PC-9 (cell line): ENCODE data around the gene SSBP2. TPM values are rescaled to one million over a fixed set of nuclear protein-coding genes. Genes with fewer than 3 reads are reported as not detected.

Experiments used
- BruUV-seq: library from RNA; stranded (reverse); fragments of 400-500 nt; replicated peaks from 2 replicates; lab custom pipeline; 2021; lab: Mats Ljungman, UMichigan
- CTCF ChIA-PET: fragments of 300-600 bp; sonication (Branson Sonifier 250); formaldehyde crosslinking; loops from one replicate; lab custom pipeline; 2022; ENCODE audit warnings: antibody characterized with exemption; lab: Charles Lee
- POLR2A ChIA-PET: fragments of 300-600 bp; sonication (Branson Sonifier 250); formaldehyde crosslinking; loops from one replicate; lab custom pipeline; 2022; ENCODE audit warnings: antibody characterized with exemption; ENCODE audit not compliant: unreplicated experiment; lab: Charles Lee
- DNase-seq, 2 experiments: peaks; one replicate each; pipeline versions ENCODE4 v3.0.0 to v3.0.0-alpha.2; 2015 to 2022; ENCODE audit warnings: mixed read lengths in 1 of 2
- H2AFZ ChIP-seq: fragments of 200-600 bp; sonication (generic); 2 replicates; pipeline ENCODE4 v1.8.1; 2017; ENCODE audit warnings: antibody characterized with exemption
- H3F3A ChIP-seq: fragments of 200-600 bp; sonication (generic); 2 replicates; pipeline ENCODE4 v1.8.1; 2017; ENCODE audit warnings: antibody characterized with exemption, mild to moderate bottlenecking, low read depth; ENCODE audit not compliant: insufficient read depth
- H3K27ac ChIP-seq: fragments of 200-600 bp; sonication (generic); 2 replicates; pipeline ENCODE4 v1.6.1; 2016; ENCODE audit warnings: mixed run types
- H3K27me3 ChIP-seq: fragments of 200-600 bp; sonication (generic); 2 replicates; pipeline ENCODE4 v1.6.1; 2016; ENCODE audit warnings: low read depth, mixed run types; ENCODE audit not compliant: insufficient read depth
- H3K36me3 ChIP-seq: fragments of 200-600 bp; sonication (generic); 2 replicates; pipeline ENCODE4 v1.6.1; 2016; ENCODE audit warnings: low read depth, mixed run types
- H3K4me1 ChIP-seq: fragments of 200-600 bp; sonication (generic); replicated peaks from 2 replicates; pipeline ENCODE4 v1.6.1; 2016; ENCODE audit warnings: mixed run types; ENCODE audit not compliant: insufficient read depth
- H3K4me2 ChIP-seq: fragments of 200-600 bp; sonication (generic); 2 replicates; pipeline ENCODE4 v1.6.1; 2017; ENCODE audit warnings: mixed run types
- H3K4me3 ChIP-seq: fragments of 200-600 bp; sonication (generic); 2 replicates; pipeline ENCODE4 v1.6.1; 2016; ENCODE audit warnings: mixed run types
- H3K79me2 ChIP-seq: fragments of 200-600 bp; sonication (generic); 2 replicates; pipeline ENCODE4 v1.6.1; 2017; ENCODE audit warnings: low read depth, mixed run types
- H3K9me2 ChIP-seq: fragments of 200-600 bp; sonication (generic); 2 replicates; pipeline ENCODE4 v1.8.1; 2017; ENCODE audit warnings: mild to moderate bottlenecking; ENCODE audit not compliant: insufficient read depth
- H3K9me3 ChIP-seq: fragments of 200-600 bp; sonication (generic); 2 replicates; pipeline ENCODE4 v1.8.1; 2016; ENCODE audit warnings: low read depth; ENCODE audit not compliant: insufficient read depth
- H4K20me1 ChIP-seq: fragments of 200-600 bp; sonication (generic); 2 replicates; pipeline ENCODE4 v1.8.1; 2017; ENCODE audit not compliant: insufficient read depth
- EZH2 ChIP-seq: fragments of 200-600 bp; sonication (generic); IDR thresholded peaks from 2 replicates; pipeline ENCODE4 v1.8.0; 2017; ENCODE audit warnings: antibody characterized with exemption, low read depth
- intact Hi-C: fragments of 100-400 bp; cut with micrococcal nuclease; formaldehyde crosslinking; loops from one replicate; pipeline ENCODE4 v1.10.0; 2022; ENCODE audit not compliant: unreplicated experiment
- total RNA-seq: library from RNA; stranded (reverse); gene quantifications from 2 replicates; pipeline ENCODE4 v1.2.3, GENCODE V29; 2021
- TF ChIP-seq, protein P1 (sequence below): fragments of 200-600 bp; sonication (generic); conservative IDR thresholded peaks from 2 replicates; pipeline ENCODE4 v1.6.1; 2017; ENCODE audit warnings: mixed run types, antibody characterized with exemption, mild to moderate bottlenecking, moderate library complexity

The SSBP2 gene
- total RNA-seq, 1 experiment from 2014 or later = 6.4 TPM

DNA sequence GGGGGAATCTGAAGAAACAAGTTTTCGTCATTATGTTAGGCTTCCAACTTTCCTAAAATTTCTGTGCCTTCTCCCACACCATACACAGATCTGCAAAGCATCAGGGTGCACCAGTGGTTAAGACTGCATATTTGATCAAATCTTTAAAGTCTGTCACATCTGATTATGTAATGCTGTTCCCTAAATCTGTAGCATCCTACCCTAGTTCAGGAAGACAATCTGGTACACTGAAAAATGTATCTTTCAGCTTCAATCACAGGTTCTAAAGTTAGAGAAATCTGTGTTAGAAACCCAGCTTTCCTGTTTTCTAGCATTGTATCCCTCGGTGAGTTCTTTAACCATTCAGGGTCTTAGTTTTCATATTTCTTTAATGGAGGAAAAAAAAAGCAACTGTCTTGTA, 3.9 kb downstream of the SSBP2 start:
- Histone ChIP-seq H3K27me3 (no peaks in the 10 kb centered on the region), H3K36me3 (no peaks in the 10 kb centered on the region), H3K4me3 (no peak overlapping the region), H3K27ac (no peak overlapping the region), H3K4me2 (no peak overlapping the region), H3K9me2 (no peaks in the 10 kb centered on the region), H3K9me3 (no peaks in the 10 kb centered on the region), H3K4me1 (peaks cover 11% of the 10 kb centered on the region), H2AFZ (no peak overlapping the region), H4K20me1 (no peaks in the 10 kb centered on the region), H3K79me2 (no peaks in the 10 kb centered on the region), H3F3A (no peaks in the 10 kb centered on the region)
- intact Hi-C loops = loop anchor here (1.0 kb wide), 1 partner anchor 233 kb away; no protein-coding TSS in a partner anchor
- no peak for DNase-seq
- ChIA-PET POLR2A (no interaction called here), CTCF (no interaction called here)
- BruUV-seq = no TSS peak
- no peak for TF ChIP-seq EZH2

DNA sequence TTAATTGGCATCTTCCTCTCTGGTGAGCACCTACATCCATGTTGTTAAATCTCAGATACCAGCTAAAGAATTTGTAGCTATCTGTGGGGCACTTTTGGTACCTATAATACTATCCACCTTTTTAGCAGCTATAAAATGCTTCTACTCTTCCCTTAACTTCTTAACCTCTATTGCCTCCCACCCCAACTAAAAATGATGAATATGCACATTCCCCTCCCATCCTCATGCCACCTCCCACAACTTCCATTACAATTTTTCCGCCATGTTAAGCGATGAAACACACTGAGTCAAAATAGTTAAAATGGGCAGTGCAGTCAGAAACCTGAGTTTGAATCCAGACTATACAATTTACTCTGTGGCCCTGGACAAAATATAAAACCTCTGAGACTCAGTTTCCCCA, 10.1 kb downstream of the SSBP2 start:
- no peak overlapping the region for H2AFZ ChIP-seq
- no peaks in the 10 kb centered on the region for H3K4me1 ChIP-seq
- intact Hi-C loops = no loop called here
- ChIA-PET POLR2A (no interaction called here), CTCF (no interaction called here)
- no peaks in the 10 kb centered on the region for H4K20me1 ChIP-seq
- no peaks in the 10 kb centered on the region for H3K36me3 ChIP-seq
- H3K79me2 ChIP-seq = no peaks in the 10 kb centered on the region
- no peaks in the 10 kb centered on the region for H3K9me3 ChIP-seq
- H3F3A ChIP-seq = no peaks in the 10 kb centered on the region
- no peaks in the 10 kb centered on the region for H3K9me2 ChIP-seq
- H3K27ac ChIP-seq = no peak overlapping the region
- no peaks in the 10 kb centered on the region for H3K27me3 ChIP-seq
- no peak for TF ChIP-seq EZH2
- TF ChIP-seq, protein P1, sequence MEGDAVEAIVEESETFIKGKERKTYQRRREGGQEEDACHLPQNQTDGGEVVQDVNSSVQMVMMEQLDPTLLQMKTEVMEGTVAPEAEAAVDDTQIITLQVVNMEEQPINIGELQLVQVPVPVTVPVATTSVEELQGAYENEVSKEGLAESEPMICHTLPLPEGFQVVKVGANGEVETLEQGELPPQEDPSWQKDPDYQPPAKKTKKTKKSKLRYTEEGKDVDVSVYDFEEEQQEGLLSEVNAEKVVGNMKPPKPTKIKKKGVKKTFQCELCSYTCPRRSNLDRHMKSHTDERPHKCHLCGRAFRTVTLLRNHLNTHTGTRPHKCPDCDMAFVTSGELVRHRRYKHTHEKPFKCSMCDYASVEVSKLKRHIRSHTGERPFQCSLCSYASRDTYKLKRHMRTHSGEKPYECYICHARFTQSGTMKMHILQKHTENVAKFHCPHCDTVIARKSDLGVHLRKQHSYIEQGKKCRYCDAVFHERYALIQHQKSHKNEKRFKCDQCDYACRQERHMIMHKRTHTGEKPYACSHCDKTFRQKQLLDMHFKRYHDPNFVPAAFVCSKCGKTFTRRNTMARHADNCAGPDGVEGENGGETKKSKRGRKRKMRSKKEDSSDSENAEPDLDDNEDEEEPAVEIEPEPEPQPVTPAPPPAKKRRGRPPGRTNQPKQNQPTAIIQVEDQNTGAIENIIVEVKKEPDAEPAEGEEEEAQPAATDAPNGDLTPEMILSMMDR = no peak
- BruUV-seq = no TSS peak
- H3K4me3 ChIP-seq = no peak overlapping the region
- no peak overlapping the region for H3K4me2 ChIP-seq
- no peak for DNase-seq

DNA sequence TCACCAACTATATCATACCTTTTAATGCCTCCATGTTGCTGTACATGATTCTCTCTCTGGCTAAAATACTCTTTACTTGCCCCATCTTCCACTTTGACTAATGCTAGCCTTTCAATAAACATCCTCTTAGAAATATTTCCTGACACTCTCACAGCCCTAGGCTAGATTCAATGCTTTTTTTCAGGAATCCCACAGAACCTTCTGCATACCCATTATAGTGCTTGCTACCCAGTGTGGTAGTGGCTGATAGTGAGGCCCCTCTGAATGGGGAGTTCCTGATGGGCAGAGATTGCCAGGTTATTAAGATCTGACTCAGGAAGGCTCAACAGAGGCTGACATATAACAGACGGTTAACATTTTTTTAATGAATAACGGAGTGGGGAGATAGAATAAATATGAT, 11.6 kb downstream of the SSBP2 start:
- intact Hi-C loops = no loop called here
- Histone ChIP-seq H3K4me1 (no peaks in the 10 kb centered on the region), H3K9me2 (no peaks in the 10 kb centered on the region), H2AFZ (no peak overlapping the region), H3K27ac (no peak overlapping the region), H3K79me2 (no peaks in the 10 kb centered on the region), H3F3A (no peaks in the 10 kb centered on the region), H3K9me3 (no peaks in the 10 kb centered on the region), H3K4me3 (no peak overlapping the region), H3K27me3 (no peaks in the 10 kb centered on the region), H4K20me1 (no peaks in the 10 kb centered on the region), H3K4me2 (no peak overlapping the region), H3K36me3 (no peaks in the 10 kb centered on the region)
- ChIA-PET CTCF (no interaction called here), POLR2A (no interaction called here)
- no peak for DNase-seq
- TF ChIP-seq, protein P1 = no peak
- no peak for TF ChIP-seq EZH2
- BruUV-seq = no TSS peak

DNA sequence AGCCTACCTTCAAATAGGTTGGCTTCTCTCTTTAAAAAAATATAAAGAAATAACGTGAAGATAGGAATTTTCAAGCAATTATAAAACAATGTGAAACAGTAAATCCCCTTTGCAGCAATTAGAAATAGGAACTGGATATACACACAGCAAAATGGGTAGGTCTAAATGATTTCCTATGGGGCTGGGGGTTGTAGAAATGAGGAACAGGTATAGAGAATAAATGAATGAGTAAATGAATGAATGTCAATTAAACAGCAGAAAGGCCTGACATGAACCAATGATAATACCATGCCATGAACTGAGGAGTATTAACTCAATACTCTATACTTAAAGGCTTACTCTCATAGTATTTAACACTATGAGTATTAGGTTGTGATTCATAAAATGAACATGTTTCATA, 21.6 kb downstream of the SSBP2 start:
- Histone ChIP-seq H3K27ac (no peak overlapping the region), H3K79me2 (no peaks in the 10 kb centered on the region), H3K4me3 (no peak overlapping the region), H3K27me3 (no peaks in the 10 kb centered on the region), H3K4me2 (no peak overlapping the region), H3K9me2 (no peaks in the 10 kb centered on the region), H3K9me3 (no peaks in the 10 kb centered on the region), H2AFZ (no peak overlapping the region), H3F3A (no peaks in the 10 kb centered on the region), H3K36me3 (no peaks in the 10 kb centered on the region), H3K4me1 (no peaks in the 10 kb centered on the region), H4K20me1 (no peaks in the 10 kb centered on the region)
- TF ChIP-seq, protein P1 = no peak
- TF ChIP-seq EZH2 = no peak
- ChIA-PET CTCF (no interaction called here), POLR2A (no interaction called here)
- no TSS peak for BruUV-seq
- intact Hi-C loops = no loop called here
- no peak for DNase-seq
